GM18870 (cell line): ENCODE measurements around the gene TBCCD1.
"Not testable (repeated sequence)": the region's sequence is repeated elsewhere in the genome, so short reads cannot be mapped to it uniquely, and the experiment has no call there.

Experiments used
- ATAC-seq: cut with Tn5 transposase; IDR thresholded peaks from one replicate; pipeline ENCODE4 v1.9.1; 2021; ENCODE audit warnings: moderate library complexity; ENCODE audit not compliant: unreplicated experiment

TBCCD1 gene

DNA sequence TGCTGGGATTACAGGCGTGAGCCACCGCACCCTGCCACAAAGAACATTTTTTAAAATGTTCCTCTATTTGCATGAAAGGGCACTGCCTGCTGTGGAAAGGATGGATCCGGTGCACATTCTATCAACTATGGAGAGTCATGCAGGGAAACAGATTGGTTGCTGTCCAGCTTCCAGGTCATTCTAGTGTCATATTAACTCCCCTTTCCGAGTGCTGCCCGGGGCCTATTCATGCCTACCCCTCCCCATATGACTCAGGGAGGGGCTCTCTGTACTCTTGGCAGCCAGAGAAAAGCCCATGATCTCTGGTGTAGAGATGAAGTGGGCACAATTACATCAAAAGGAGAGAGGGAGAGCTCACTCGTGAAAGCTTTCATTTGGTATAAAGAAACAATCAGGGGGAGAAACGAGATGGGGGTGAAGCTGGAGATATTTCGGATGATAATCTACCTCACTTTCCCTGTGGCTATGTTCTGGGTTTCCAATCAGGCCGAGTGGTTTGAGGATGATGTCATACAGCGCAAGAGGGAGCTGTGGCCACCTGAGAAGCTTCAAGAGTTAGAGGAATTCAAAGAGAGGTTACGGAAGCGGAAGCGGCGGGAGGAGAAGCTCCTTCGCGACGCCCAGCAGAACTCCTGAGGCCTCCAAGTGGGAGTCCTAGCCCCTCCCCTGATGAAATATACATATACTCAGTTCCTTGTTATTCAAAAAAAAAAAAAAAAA lies 29.6 kb upstream of the TBCCD1 start:
- no peak for ATAC-seq

DNA sequence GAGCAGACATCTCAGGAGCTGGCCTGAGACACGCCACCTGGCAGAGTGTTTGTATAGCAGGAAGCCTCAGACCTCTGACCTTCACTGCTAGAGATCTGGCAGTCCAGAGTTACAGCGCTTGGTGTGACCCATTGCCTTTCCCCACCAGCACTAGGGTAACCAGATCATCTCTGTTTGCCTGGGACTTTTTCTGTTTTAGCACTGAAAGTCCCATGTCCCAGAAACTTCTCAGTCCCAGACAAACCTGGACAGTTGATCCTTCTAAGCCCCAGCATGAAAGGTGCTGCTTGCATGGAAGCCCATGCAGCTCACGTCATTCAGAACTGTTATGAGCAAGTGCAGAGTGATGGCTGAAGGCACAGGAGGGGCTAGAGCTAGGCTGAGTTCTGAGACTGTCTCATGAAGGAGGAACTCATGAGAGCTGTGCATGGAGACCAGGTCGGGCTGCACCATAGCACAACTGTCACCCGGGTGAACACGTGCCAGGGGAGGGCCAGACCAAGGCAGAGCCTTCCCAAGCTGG lies 27.5 kb upstream of the TBCCD1 start:
- no peak for ATAC-seq

DNA sequence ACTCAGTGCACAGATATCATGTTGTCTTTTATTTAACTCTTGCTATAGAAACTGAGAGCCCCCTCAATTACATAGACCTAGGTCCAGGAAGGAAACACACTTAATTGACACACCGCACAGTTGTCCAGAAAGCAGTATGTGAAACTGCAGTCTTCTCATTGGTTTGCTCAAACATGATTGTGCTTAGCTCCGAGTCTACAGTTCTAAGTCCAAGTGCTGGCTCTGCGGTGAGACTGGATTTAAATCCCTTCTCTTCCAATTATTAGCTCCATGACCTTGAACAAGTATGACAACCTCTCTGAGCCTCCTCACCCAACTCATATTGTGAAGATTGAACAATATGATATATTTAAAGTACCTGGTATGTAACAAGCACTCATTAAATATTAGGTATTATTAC lies 26.7 kb upstream of the TBCCD1 start:
- ATAC-seq: no peak

DNA sequence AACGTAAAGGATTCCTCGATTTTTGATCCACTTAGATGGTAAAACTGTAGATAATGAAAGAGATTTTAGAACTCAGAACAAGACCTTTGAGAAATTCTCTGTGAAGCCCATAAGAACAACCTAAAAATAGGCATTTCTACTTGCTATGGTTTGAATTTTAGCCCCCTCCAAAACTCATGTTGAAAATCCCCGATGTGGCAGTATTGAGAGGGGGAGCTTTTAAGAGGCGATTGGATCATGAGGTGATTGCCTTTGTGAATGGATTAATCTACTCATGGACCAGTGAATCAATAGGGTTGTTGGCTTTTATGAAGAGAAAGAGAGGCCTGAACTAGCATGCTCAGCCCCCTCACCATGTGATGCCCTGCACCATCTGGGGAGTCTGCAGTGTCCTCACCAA lies 25.5 kb upstream of the TBCCD1 start:
- ATAC-seq: no peak

- ATAC-seq: no peak
These were observed 23.6 kb upstream of the TBCCD1 start for GRCh38 chr3:186590580-186591295.

- no peak for ATAC-seq
These were observed 22.9 kb upstream of the TBCCD1 start for GRCh38 chr3:186589856-186590579.

DNA sequence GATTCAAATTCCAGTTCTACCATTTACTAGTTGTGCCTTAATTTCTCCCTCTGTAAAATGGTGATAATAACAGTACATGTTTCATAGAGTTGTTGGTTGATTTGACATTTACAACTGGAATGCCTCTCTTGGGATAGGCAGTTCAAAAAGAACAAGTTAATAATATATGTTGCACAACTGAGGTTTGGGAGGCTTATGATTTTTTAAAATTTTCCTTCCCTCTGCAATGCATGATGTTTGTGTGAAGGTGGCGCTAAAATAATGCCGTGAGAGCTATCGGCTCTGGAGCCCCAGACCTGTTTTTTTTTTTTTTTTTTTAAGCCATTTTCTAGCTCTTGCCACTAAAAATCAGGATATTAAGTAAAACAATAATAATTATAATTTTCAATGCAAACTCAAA lies 22.0 kb upstream of the TBCCD1 start:
- ATAC-seq: no peak

GRCh38 chr3:186588632-186589031 lies 21.5 kb upstream of the TBCCD1 start:
- no peak for ATAC-seq

DNA sequence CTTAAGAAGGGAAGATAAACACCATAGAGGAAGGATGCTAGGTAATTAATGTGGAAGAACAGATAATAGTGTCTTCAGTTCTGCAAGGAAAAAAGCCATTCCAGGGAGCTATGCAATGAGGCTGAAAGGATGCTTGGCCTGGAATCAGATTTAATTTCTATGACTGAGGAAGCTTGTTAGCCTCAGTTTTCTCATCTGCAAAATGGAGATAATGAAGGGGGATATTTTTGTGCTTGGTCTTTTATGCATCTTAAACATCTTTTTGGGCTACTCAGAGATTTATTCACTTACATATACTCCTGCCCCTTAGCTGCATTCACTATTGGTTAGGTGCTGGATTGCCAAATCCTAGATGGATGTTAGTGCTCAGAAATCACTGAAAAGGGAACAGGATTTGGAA lies 20.0 kb upstream of the TBCCD1 start:
- ATAC-seq: no peak

- not testable (repeated sequence) for ATAC-seq
These were observed 19.1 kb upstream of the TBCCD1 start for GRCh38 chr3:186586245-186586644.

GRCh38 chr3:186583831-186584230 lies 16.7 kb upstream of the TBCCD1 start:
- ATAC-seq: no peak

DNA sequence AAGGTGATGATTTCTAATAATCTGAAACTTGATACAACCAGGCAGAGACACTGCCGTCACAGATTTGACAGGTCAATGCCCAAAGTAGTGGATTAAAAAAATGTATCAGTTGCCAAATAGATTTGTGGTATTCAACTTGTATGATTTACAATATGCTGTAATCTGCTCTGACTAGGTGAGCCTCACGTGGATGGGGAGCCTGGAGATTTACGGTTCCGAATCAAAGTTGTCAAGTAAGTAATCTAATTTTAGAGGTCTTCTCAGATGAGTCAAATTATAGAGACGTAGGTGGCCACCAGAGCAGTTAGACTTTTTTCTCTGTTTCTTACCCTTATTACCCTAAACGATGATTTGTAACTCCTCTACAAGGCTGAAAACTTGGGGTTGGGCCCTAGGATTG lies 15.4 kb upstream of the TBCCD1 start:
- ATAC-seq: no peak

DNA sequence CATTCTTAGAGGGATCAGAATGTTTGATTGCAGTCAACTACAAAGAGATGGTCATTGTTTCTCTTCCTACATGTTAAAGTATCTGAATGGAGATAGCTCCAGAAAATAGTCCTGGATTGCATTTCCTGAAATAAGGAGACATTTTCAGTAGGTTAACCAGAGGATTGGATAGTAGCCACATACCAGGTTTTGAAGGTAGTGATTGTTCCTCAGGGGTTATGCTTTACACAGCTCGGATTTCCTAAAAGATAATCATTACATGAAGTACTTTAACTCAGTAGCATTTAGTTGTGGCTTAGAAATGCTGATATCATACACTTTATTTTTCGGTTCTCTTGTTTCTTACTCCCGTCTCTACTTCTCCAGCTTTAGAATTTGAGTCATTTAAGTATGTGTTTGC lies 13.6 kb upstream of the TBCCD1 start:
- no peak for ATAC-seq

DNA sequence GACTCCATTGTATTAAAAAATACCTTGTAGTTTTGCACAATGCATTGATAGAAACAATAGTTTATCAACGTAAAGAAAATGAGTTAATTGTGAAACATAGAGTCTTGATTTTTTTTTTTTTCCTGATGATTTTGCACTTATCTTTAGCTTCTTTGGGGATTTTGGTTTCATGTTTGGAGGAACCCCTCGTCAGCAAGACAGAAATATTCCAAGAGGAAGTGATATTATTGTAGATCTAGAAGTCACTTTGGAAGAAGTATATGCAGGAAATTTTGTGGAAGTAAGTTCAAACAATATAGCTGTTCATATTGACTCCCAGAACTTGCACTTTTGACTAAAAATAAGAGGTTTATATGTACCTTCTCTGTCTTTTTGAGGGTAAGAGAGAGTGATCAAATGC lies 10.4 kb upstream of the TBCCD1 start:
- ATAC-seq: no peak

DNA sequence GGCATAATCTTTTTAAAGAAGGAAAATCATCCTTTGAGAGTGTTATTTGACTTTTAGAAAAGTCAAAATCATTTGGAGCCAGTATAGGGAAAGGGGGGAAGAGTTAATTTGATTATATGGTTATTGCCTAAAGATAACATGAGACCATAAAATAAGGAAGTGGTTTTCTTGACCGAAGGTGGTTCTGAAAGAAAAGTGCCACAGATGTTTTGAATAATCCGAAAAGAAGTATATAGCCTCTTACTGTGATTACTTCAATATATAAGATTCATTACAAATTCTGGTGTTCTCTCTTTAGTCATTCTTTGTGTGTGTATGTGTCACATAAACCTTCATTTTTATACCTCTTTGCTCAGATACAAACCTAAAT lies 4.5 kb upstream of the TBCCD1 start:
- no peak for ATAC-seq

DNA sequence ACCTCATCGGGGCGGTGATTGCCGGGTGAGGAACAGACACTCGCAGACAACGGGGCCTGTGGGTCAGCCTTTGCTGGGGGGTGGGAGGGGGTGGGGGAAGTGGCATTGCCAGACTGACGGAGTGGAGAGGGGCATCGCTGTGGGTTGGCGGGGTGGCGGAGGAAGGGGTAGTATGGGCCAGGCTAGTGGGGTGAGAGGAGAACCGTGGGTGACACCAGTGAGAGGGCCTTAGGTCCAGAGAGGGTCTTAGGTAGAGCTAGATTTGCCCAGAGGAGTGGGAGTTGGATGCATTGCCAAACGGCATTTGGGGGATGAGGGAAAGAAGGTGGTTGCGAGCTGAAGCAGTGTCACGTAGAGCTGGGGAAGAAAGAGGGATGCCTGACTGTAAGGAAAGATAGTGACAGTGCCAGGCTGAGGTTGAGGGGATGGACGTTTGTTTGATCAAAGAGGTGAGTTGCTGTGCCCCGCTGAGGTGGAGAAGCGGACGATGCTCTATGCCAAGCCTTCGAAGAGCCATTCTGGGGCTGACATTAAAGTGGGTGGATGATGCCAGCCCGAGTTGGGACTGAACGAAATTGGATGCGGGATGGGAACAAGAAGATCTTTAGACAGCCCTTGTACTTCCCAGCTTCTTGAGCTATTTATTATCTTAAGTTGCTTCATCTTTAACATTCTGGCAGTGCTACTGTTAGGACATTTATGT lies 4.0 kb upstream of the TBCCD1 start:
- no peak for ATAC-seq

DNA sequence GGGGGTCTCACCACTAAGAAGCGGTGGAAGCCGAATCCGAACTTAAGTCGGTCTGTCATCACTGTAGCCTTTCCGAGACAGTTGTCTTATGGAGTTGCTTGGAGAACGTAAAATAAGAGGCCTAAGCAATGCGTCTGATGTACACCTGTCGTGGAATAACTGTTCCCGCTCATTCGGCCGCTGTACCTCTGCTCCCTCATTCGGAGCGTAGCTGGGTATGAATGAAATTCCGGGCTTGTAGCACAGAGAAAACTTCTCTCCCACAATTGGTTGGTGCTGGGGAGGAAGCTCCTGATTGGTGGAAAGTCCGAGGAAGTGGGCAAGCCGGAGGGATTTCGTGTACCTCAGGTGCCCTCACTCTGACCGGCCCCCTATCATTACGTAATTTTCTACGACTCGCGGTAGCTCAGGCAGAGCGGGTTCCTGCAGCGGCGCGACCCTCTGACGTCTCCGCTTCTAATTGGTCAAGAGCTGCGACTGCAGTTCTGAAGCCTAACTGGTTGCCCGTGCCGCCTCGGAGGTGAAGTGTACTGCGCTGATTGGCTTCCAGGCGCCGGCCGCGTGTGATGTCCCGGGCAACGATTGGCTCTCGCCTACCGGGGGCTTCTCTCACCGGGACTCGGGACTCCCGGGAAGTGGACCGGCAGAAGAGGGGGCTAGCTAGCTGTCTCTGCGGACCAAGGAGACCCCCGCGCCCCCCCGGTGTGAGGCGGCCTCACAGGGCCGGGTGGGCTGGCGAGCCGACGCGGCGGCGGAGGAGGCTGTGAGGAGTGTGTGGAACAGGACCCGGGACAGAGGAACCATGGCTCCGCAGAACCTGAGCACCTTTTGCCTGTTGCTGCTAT lies 3.2 kb upstream of the TBCCD1 start, which contains the start of gene DNAJB11:
Gene DNAJB11, plus strand, starts transcription at position 625 of the 845 bp plus-strand sequence. Its CDS starts 178 bp downstream, at position 803.
- peak; percentile 80 for ATAC-seq

DNA sequence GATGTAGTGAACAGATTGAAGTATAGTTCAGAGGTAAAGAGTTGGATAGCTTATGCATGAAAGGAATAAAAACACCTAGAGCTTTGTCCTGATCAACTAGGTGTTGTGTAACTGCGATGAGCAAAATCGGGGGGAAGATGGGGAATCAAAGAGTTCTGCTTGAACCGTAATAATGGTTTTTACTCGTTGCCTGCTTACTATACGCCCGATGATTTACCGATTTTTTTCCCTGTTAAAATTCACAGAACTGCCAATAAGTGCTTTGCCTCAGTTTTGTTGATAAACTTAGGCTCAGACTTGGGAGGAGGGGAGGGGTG lies 2.6 kb upstream of the TBCCD1 start:
- ATAC-seq: no peak

DNA sequence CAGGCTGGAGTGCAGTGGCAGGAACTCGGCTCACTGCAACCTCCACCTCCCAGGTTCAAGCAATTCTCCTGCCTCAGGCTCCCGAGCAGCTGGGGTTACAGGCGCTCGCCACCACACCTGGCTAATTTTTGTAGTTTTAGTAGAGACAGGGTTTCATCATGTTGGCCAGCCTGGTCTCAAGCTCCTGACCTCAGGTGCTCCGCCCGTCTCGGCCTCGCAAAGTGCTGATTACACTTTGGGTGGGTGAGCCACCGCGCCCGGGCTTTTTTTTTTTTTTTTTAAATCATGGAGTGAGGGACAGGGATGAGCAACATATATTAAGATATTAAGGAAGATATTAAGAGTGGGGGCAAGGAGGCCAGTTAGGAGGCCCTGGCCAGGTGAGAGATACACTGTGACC lies 2.2 kb upstream of the TBCCD1 start:
- ATAC-seq: not testable (repeated sequence)

DNA sequence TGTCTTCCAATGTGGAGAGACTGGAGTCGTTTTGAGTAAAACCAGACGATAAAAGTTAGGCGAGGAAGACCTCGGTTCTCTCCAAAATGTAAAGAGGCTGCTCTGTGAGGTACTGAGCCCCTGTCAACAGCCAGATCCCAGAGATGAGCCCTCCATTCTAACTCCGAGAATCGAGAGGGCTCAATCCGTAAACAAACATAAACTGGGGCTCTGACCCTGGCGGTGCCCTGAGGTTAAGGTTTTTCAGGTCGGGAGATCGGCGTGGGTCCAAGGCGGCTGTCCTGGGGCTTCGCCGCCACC lies 417 bp downstream of the TBCCD1 start:
- no peak for ATAC-seq

DNA sequence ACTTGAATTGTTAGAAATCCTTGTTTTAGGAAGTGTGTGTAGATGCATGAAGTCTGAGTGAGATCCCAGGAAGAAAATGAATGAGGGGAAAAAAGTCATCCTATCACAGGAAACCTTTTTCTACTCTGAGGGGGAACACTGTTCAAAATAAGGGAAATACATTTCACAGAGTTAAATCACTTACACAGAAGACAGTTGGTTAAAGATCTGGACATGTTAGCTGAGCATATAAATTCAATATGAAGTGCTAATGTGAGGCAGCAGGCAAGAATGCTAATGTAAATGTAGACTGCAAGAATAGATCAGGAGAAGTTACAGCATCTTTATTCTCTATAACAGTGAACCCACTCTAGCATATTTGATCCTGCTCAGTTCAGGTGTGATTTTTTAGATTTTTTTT lies 2.6 kb downstream of the TBCCD1 start:
- ATAC-seq: no peak
